Glutamatergic neuron (in vitro differentiated cells): ENCODE results near the gene YBX3. TPM values are rescaled to one million over a fixed set of nuclear protein-coding genes. Genes with fewer than 3 reads are reported as not detected.

ENCODE experiments used
- DNase-seq: peaks from one replicate; pipeline ENCODE4 v3.0.0; 2022
- H3K27ac Mint-ChIP-seq: one replicate; pipeline ENCODE4 v1.8.0; 2020; ENCODE audit warnings: mild to moderate bottlenecking, mixed read lengths, inconsistent platforms; ENCODE audit not compliant: unreplicated experiment
- H3K27me3 Mint-ChIP-seq: one replicate; pipeline ENCODE4 v1.8.0; 2020; ENCODE audit warnings: mild to moderate bottlenecking, moderate library complexity, mixed read lengths, inconsistent platforms; ENCODE audit not compliant: unreplicated experiment
- H3K36me3 Mint-ChIP-seq: one replicate; pipeline ENCODE4 v1.8.0; 2020; ENCODE audit warnings: mild to moderate bottlenecking, mixed read lengths, inconsistent platforms; ENCODE audit not compliant: unreplicated experiment
- H3K4me1 Mint-ChIP-seq: one replicate; pipeline ENCODE4 v1.8.0; 2020; ENCODE audit warnings: mild to moderate bottlenecking, low read depth, mixed read lengths, inconsistent platforms; ENCODE audit not compliant: unreplicated experiment
- H3K4me3 Mint-ChIP-seq: one replicate; pipeline ENCODE4 v1.8.0; 2020; ENCODE audit warnings: mild to moderate bottlenecking, mixed read lengths, inconsistent platforms; ENCODE audit not compliant: unreplicated experiment
- H3K9me3 Mint-ChIP-seq: one replicate; pipeline ENCODE4 v1.8.0; 2020; ENCODE audit warnings: mild to moderate bottlenecking, moderate library complexity, mixed read lengths, inconsistent platforms; ENCODE audit not compliant: unreplicated experiment
- CTCF ChIP-seq: fragments of 200-600 bp; sonication (generic); IDR thresholded peaks from one replicate; pipeline ENCODE4 v1.5.0; 2021; ENCODE audit not compliant: partially characterized antibody, unreplicated experiment
- total RNA-seq: library from RNA; stranded (reverse); fragmentation: NEBNext Ultra II Directional; extraction: Animal tissue kit (Norgen Biotek cat#: 25700); gene quantifications from one replicate; pipeline ENCODE4 v1.2.1, GENCODE V29; 2021; ENCODE audit not compliant: unreplicated experiment

The YBX3 gene
- total RNA-seq, 1 donor from 2014 or later: 39.0 TPM

GRCh38 chr12:10740182-10740581, 17.1 kb upstream of the YBX3 start:
- Mint-ChIP-seq H3K4me3 (no peak overlapping the region), H3K36me3 (no peaks in the 10 kb centered on the region), H3K27ac (no peak overlapping the region), H3K9me3 (no peaks in the 10 kb centered on the region), H3K27me3 (peaks cover 2% of the 10 kb centered on the region), H3K4me1 (no peaks in the 10 kb centered on the region)
- TF ChIP-seq CTCF: no peak
- DNase-seq: no peak

- Mint-ChIP-seq H3K4me3 (no peak overlapping the region), H3K36me3 (no peaks in the 10 kb centered on the region), H3K27ac (no peak overlapping the region), H3K27me3 (peaks cover 2% of the 10 kb centered on the region), H3K4me1 (no peaks in the 10 kb centered on the region), H3K9me3 (no peaks in the 10 kb centered on the region)
- DNase-seq: no peak
- no peak for TF ChIP-seq CTCF
These were observed 16.3 kb upstream of the YBX3 start for GRCh38 chr12:10739157-10740118.

GRCh38 chr12:10737249-10737648, 14.1 kb upstream of the YBX3 start:
- H3K9me3 Mint-ChIP-seq: no peaks in the 10 kb centered on the region
- no peaks in the 10 kb centered on the region for H3K4me1 Mint-ChIP-seq
- TF ChIP-seq CTCF: no peak
- no peaks in the 10 kb centered on the region for H3K27me3 Mint-ChIP-seq
- no peak for DNase-seq
- no peaks in the 10 kb centered on the region for H3K36me3 Mint-ChIP-seq
- H3K4me3 Mint-ChIP-seq: no peak overlapping the region
- no peak overlapping the region for H3K27ac Mint-ChIP-seq

DNA sequence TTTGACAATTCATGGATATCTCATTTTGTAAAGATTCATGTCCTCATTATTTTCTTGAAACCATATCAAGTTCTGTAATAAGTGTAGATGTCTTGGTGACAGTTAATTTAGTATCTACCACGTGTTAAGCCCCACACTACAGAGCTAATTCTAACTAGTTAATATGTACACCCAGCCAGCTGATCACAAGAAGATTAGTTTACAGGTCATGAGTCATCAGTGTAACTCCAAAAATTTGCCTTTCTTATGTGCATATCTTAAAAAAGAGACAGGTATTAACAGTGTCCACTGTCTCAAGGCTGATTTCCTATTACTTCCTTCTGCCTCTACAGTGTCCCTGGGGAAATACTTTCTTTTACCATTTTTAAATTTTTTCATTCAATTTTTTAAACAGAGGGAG, 13.3 kb upstream of the YBX3 start:
- Mint-ChIP-seq H3K4me1 (no peaks in the 10 kb centered on the region), H3K36me3 (no peaks in the 10 kb centered on the region), H3K27me3 (no peaks in the 10 kb centered on the region), H3K4me3 (no peak overlapping the region), H3K9me3 (no peaks in the 10 kb centered on the region), H3K27ac (no peak overlapping the region)
- no peak for DNase-seq
- TF ChIP-seq CTCF: no peak

GRCh38 chr12:10735428-10735827, 12.3 kb upstream of the YBX3 start:
- Mint-ChIP-seq H3K4me3 (no peak overlapping the region), H3K4me1 (no peaks in the 10 kb centered on the region), H3K27me3 (no peaks in the 10 kb centered on the region), H3K9me3 (no peaks in the 10 kb centered on the region), H3K27ac (no peak overlapping the region), H3K36me3 (no peaks in the 10 kb centered on the region)
- no peak for TF ChIP-seq CTCF
- DNase-seq: no peak
